GDM1 (cell line): Measurements from ENCODE around the gene TIMM10B.

ENCODE experiments used
- DNase-seq: peaks from one replicate; lab custom pipeline; 2025; lab: John Stamatoyannopoulos, UW

The TIMM10B gene

DNA sequence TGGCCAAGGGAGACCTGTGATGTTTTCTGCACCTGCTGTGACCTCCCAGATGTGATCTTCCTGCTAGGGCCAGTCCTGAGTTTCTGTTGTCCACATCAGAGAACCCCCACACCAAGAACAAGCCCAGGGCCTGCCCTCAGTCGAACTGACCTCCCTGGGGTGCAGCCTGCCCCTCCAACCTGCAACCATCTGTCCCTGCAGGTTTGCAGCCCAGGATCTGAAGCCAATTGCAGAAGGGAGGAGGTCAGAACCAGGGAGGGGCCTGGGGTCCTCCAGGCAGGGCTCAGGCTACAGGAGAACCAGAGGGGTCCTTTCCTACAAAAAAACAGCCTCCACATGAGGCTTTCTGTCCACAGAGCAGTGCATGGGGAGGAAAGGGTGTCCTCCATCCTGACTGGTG lies 8.4 kb upstream of the TIMM10B start:
- no peak for DNase-seq

DNA sequence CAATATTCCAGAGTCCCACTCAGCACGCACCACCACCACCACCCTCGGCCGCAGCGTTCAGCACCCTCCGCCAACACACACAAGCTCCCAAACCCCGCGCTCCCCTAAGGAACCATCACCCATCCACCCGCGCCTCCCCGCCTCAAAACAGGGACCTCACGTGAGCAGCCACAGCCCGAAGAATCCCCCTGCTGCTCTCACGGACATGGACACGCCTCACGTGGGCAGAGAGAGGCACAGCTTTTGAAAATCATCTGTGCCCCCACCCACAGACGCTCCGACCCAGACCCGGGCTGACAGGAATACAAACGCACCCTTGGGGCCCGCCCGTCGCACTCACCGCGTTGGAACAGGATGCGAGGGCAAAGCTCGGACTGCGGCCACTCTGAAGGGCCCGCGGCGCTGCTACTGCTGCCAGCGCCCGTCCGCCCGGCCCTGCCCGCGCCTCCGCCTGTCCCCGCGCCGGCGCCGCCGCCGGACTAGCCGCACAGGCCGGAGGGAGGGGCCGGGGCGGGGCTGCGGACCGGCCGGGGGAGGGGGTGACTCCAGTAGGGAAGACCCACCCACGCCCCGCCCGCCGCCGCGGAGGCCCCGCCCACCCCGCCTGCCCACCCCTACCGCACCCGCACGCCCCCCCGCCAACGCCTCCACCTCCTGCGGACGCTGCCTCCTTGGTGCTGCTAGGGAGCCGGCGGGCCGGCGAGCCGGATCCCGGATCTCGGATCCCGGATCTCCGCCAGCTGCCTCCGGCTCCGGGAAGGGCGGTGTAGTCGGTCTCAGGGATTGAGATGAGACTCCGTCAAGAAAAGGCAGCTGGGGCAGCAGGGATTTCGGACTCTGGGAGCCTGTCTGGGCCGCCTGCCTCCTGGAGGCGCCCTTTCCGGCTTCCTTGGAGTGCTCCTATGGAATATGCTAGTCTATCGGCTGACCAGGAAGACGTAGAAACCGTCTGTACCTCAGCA lies 7.6 kb upstream of the TIMM10B start, which contains the start of gene TRIM3:
TSS of gene TRIM3 (minus strand) at position 491 of the 962 bp plus-strand sequence. CDS start 8,246 bp downstream, outside the sequence.
- peak; percentile 28 for DNase-seq

DNA sequence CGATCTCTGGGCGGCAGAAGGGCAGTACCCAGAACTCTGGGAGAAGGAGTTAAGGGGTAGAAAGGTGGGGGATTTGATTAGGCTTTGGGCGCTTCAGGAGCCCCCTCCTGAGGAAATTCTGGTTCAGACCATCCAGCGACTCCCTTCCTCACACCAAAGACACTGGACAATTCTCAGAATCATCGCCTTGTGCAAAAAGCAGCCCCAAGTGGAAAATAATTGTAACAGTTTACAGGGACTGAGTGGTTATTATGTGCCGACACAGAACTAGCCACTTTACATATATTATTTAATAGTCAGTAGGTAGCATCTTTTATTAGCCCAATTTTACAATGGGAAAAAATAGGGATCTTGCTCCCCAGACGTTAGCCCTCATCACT lies 6.9 kb upstream of the TIMM10B start:
- no peak for DNase-seq

DNA sequence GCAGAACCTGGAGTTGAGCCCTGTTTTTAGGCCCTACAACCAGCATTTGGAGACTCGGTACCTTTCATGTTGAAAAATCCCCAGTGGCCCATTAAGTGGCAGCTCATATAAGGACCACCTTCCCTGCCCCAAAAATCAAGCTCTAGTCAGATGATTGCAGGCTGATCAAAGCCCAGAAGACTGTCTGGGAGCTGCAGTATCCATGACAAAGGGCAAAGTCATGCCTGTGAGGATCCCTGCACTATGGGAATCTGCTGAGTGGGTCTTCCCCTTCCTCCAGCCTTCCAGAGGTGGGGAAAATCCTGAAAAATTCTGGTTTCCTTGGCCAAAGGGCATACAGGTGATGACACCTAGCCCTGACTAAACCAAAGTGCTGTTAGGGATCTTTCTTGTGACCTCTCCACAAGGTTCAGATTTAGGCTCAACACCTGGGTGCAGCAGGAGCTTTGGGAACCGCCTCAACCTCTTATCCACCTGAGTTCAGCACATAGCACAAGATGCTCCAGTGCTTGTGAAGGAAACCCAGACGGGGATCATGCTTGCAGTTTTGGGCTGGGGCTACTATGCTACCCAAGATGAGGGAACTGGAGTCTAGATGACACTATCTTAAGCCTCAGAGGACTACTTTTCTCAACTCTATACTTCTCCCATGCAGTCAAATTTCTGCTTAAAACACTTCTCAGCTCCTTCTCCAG lies 6.3 kb upstream of the TIMM10B start:
- no peak for DNase-seq

DNA sequence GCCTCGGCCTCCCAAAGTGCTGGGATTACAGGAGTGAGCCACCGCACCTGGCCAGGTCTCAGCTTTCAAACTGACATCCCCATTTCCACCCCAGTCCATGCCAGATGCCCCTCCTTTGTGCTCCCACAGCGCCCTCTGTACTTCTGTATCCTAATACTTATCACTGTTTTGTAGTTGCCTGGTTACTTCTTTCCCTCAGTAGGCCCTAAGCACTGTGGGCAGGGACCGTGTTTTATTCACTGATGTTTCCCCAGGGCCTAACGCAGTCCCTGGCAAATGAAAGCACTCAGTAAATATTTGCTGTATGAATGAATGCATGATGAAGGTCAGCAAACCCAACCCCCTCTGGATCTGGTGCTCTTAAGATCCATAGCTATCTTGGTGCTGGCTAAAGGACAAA lies 5.4 kb upstream of the TIMM10B start:
- no peak for DNase-seq

DNA sequence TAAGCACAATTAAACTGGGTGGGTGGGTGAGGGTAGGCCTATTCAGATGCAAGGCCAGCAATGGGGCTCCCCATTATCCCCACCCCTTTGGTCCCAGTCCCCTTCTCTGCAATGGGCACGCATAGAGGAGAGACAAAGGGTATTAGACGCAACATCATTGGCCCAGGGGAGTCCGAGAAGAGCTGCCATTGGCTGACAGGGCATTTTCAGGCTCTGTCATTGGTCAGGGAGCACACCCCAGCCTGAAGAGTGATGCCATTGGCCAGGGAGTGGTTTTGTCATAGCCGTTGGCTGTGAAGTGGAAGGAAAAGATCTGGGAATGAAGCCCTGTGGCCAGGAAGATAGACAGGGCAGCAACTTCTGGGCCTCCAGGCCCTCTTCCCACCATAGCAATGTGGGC lies 4.7 kb upstream of the TIMM10B start:
- DNase-seq, result no peak

DNA sequence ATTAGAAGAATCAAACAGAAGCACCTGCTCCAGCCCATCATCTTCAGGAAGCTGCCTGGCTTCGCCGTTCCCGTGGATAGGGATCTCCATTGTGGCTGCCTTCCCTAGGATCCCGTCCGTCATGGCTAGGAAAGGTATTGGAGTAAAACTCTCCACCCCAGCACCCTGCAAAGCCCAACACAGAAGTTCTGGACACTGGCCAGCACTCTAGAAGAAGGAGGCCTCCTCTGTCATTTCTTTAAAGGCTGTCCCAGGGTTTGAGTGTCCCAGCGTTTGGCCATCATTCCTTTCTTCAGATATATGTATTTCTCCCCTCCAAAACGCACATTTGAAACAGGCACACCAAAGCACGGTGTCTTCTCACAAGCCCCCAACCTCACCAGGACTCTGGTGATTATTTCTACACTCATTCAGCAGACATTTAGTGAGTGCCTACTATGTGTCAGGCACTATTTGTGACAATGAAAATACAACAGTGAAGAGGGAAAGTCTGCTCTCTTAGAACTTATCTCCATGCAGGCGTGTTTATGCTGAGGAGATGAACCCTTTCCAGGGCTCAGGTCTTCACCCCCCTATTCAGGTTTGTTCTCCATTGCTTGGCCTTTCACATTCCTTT lies 894 bp upstream of the TIMM10B start:
- DNase-seq, result no peak

DNA sequence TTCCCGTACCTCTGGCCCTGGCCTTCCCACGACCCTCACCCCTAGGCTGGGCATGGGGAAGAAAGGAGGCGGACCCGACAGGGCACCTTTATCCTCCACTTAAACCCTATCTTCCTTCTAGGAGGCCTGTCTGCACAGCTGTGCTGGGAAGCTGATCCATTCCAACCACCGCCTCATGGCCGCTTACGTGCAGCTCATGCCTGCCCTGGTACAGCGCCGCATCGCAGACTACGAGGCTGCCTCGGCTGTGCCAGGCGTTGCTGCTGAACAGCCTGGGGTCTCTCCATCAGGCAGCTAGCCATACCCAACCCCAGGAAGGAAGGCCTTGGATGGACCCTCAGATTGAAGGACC lies 599 bp downstream of the TIMM10B start:
- no peak for DNase-seq

DNA sequence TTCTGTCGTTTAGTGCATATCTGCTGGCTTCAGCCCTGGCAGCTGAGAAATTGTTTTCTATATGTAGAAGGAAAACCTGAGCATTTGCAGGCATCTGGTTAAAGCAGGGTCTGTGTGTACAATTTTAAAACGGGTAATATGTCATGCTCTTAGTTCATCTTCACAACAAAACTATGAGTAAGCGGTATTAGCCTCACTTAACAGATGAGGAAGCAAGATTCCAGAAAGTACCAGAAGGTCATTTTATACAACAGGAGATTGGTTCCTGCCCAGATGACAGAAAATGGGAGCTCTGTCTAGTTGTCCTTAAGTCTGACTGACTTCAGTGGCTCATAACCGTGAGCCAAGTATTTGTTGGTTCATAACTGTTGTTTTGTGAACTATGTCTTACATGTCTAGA lies 1.1 kb downstream of the TIMM10B start:
- DNase-seq, result no peak

DNA sequence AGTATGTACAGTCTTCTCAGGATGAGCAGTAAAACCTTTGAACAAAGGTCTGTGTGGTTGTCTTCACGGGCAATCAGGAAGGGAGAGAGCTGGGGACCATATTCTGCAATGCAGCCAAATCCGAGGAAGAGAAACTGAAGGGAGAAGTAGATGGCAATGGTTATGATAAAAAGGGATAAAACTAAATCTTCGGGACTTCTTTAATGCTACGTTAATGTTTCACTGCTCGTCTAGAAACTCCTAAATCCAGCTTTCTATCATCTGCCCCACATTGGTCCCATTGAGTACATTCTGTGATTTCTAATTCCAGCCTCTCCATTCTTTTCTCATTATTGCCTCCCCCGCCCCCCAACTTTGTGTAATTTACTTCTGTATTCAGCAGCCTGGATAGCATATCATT lies 1.7 kb downstream of the TIMM10B start:
- DNase-seq, result no peak

DNA sequence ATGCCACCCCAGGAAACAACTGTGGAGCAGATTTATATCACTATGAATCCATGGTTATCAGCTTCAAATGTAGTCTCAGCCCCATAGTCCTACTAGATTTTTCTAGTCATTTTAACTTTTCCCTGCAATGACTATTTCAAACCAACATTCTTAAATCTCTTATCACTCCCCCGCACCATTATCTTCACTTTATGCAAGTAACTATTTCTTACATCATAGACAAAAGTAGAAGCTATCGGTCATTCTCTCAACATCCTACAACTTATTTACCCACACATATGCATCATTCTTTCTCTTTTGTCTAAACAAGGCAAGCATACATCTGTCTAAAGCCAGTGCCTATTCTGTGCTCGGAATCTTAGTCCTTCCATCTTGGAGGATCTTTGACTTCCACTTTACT lies 4.4 kb downstream of the TIMM10B start:
- DNase-seq, result no peak

DNA sequence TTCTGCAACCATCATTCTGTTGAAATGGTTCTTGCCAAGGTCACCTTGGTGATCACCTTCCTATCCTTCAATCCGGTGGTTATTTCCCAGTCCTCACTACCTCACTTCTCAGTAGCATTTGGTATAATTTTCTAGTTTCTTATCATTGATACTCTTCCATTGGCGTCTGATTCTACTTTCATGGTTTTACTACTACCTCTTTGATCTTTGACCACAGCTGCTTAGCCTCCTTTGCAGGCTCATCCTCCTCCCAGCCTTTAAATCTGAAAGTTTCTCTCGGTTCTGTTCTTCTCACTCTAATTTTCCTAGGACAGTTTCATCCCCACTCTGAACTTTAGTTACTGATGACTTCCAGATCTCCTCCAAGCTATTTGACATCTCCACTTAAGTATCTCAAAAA lies 5.0 kb downstream of the TIMM10B start:
- no peak for DNase-seq

DNA sequence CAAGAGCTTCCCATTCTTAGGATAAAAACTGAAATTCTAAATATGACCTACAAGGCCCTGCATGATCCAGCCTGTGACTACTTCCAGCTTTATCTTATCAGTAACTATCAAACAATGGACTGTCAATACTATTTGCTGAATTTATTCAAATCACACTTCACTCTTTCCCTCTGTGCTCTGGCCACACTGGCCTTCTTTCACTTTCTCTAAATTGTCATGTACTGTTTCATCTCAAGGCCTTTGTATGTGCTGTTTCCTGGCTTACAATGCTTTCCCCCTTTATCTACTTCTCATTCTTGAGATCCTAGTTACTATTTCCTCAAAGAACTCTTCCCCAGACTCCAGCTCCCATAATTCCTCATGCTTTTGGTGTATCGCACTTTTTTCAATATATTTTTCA lies 5.6 kb downstream of the TIMM10B start:
- no peak for DNase-seq

DNA sequence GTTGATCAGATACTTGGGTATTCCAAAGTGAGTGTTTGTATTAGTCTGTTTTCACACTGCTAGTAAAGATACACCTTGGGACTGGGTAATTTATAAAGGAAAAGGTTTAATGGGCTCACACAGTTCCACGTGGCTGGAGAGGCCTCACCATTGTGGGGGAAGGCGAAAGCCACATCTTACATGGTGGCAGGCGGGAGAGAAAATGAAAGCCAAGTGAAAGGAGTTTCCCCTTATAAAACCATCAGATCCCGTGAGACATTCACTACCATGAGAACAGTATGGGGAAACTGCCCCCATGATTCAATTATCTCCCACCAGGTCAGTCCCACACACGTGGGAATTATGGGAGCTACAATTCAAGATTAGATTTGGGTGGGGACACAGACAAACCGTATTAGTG lies 7.0 kb downstream of the TIMM10B start:
- DNase-seq, result no peak

DNA sequence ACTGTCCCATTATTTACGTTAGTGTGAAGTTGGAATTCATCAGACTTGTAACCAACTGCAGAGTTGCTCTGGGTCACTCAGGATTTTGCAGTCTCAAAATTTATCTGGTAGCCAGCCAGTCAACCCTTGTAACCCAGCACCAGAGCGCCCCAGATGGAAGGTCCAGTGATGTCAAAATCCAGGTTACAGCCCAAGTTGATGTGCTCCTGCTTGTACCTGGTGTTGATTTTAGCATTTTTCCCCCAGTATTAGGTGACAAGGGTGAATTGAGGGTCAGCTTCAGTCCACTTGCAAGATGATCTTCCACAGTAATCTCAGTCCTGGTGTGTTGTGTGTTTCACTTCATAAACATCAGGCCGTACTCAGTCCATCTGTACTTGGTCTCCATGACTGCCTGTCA lies 7.5 kb downstream of the TIMM10B start:
- no peak for DNase-seq

DNA sequence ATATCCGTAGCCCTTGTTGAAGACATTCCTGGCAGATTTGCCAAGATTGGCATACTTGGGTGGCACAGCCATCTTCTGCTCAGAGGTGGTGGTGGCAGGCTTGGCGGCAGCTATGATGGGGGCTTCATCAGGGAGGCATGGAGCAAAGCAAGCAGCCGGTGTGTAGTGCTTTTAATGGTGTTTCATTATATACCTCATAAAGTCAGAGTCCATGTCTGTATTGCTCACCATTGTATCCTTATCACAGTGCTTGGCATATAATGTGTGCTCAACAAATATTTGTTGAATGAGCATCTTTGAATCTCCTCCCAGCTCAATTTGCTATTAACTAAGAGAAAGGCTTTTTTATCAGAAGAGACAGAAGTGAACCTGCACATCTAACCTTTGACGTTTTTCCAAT lies 8.0 kb downstream of the TIMM10B start:
- no peak for DNase-seq

DNA sequence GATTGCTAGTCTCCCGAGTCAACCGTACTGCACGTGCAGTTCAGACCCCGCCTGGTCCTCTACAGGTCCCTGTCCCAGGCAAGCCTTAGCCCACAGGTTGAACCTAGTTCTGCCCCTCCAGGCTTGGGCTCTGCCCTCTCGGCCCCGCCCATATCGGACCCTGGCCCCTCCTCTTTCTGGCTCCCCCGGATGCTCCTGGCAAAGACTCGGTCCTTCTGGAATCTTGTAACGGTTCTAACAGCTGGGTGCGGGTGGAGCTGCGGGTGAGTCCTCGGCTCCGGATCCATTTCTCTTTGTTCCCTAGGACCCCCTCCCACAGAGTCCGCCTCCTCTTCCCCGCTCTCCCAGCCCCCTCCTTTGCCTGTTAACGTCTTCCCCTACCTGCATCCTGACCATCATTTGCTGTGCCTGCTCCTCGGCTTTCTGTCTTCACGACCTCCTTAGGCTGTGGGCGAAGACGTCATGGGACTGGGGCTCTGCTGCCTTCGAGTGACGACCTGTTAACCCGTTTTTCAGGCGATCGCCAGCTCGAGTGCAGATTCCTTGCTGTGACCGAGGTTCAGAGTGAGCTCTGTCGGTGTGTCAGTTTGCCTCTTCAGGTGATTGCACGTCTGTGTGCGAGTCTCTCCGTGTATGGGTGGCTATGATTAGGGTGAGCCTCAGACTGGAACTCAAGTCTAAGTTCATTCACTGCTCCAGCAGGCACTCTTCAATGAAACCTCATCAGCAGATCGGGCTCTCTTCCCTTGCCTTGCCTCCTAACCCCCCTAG lies 16.0 kb downstream of the TIMM10B start, which contains the start of gene DNHD1:
TSS of gene DNHD1 (plus strand) at position 212 of the 771 bp plus-strand sequence. CDS start 936 bp downstream, outside the sequence.
- DNase-seq, result no peak

DNA sequence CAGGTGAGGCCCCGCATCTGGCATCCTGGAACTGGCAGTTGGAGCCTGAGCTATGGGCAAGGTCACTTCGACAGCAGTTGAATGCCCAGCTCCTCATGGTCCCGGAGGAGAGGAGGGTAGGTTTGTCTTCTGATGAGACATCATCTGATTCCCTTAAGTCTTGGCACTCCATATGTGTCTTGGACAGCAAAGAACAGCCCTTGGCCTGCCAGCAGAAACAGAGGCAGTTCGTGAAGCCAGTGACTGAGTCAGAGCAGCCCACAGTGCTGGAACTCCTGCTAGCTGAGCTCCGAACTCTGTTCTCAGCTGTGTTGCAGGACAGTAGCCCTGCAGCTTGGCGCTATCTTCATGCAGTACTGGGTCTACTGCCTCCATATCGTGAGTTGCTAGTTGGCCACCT lies 16.8 kb downstream of the TIMM10B start:
- DNase-seq, result no peak

DNA sequence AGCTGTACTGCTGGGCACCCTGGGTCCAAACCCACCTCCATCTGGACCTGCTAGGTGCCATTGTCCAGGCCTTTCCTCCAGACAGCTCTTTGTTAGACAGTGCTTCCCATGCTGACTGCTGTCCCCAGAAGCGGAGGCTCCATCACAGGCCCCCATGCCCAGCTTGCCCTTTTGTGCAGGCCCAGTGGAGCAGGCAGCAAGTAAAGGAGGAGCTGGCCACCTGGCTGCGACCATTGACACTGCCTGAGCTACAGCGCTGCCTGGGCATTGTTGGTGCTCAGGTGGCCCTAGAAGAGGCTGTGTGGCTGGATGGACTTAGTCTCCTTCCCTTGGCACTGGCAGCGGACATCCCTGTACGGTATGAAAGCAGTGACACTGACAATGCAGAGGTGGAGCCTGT lies 17.2 kb downstream of the TIMM10B start:
- DNase-seq, result no peak

DNA sequence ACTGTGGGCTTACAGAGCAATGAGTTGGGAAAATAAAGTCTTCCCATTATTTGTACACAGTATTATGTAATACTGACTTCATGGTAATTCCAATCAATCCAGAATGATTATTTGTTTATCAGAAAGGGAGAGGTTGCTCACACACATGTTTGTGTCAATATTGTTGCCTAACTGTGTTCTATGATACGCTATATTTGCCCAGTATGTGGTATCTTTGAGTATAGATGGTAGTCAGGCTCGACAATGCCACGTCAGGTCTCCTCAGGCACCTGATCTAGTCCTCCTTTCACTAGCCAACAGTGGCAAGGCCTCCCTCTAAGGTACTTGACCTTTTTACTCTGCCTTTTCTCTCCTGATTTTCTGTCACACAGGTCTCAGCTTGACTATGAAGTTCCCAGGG lies 21.1 kb downstream of the TIMM10B start:
- DNase-seq, result no peak

DNA sequence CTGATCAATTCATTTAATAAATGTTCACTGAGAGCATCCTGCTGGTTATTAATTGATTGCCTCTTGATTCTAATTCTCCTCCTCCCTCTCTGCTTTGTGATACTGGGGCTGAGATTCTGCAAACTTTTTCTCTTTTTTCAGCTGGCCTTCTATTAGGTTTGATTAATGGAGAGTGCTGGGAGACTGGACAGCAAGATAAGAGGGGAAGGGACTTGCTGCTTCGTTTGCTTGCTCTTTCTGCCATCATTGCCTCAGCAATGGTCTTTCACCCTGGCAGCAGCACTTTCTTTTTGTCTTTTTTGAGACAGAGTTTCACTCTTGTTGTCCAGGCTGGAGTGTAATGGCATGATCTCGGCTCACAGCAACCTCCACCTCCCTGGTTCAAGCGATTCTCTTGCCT lies 22.9 kb downstream of the TIMM10B start:
- DNase-seq, result no peak

DNA sequence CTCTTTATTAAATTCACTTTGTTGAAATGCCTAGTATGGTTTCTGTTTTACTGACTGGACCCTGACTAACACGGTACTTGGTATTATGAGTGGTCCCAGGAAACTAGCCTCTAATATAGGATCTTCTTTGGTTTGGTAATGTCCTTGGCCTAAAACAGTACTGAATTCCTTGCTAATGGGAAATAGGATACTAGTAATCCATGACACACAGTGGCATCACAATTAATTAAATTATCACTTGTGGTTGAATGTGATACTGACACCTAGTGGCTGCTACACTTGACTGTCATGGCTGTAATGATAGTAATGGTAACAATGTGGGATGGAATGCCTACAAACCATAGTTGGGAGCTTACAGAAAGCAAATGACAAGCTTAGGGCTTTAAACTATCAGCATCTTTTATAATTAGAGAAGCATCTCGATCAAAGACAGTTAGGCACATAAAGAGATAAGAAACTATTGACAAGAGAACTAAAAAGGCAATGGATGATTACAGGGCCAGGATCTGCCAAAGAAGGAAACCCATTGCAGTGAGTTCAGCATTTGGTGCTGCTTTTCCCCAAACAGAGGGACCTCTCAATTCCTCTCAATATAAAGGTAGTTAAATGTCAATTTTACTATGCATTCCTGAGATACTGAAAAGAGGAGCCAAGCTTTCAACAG lies 24.4 kb downstream of the TIMM10B start:
- no peak for DNase-seq
